ENCODE data around the gene GTF2A1.
"Not testable (repeated sequence)": the region's sequence is repeated elsewhere in the genome, so short reads cannot be mapped to it uniquely, and the experiment has no call there.

The GTF2A1 gene

GRCh38 chr14:81246461-81247270 is 25.9 kb upstream of the GTF2A1 start:
- H3K4me3 ChIP-seq (replicated peaks; ENCODE audit: low read depth, low read length), result no peak overlapping the region
- TF ChIP-seq CTCF (IDR thresholded peaks at IDR 0.05; ENCODE audit: low read depth, low read length, missing control alignments), result no peak
- DNase-seq (ENCODE audit: extremely low read depth, low read depth), result peak; percentile 63

- TF ChIP-seq CTCF (IDR thresholded peaks at IDR 0.05; ENCODE audit: low read depth, low read length, missing control alignments), result no peak
- DNase-seq (ENCODE audit: extremely low read depth, low read depth), result peak; percentile 37
- H3K4me3 ChIP-seq (replicated peaks; ENCODE audit: low read depth, low read length), result no peak overlapping the region
Measured at GRCh38 chr14:81245771-81246170, 25.0 kb upstream of the GTF2A1 start.

GRCh38 chr14:81244431-81244830 is 23.7 kb upstream of the GTF2A1 start:
- DNase-seq (ENCODE audit: extremely low read depth, low read depth); H3K4me3 ChIP-seq (replicated peaks; ENCODE audit: low read depth, low read length): not testable (repeated sequence)

- no peak for DNase-seq (ENCODE audit: extremely low read depth, low read depth)
- H3K4me3 ChIP-seq (replicated peaks; ENCODE audit: low read depth, low read length), result no peak overlapping the region
- no peak for TF ChIP-seq CTCF (IDR thresholded peaks at IDR 0.05; ENCODE audit: low read depth, low read length, missing control alignments)
Measured at GRCh38 chr14:81243499-81243898, 22.7 kb upstream of the GTF2A1 start.

GRCh38 chr14:81236849-81237248 is 16.1 kb upstream of the GTF2A1 start:
- DNase-seq (ENCODE audit: extremely low read depth, low read depth); H3K4me3 ChIP-seq (replicated peaks; ENCODE audit: low read depth, low read length): not testable (repeated sequence)

GRCh38 chr14:81236138-81236537 is 15.4 kb upstream of the GTF2A1 start:
- no peak for DNase-seq (ENCODE audit: extremely low read depth, low read depth)
- no peak for TF ChIP-seq CTCF (IDR thresholded peaks at IDR 0.05; ENCODE audit: low read depth, low read length, missing control alignments)
- no peak overlapping the region for H3K4me3 ChIP-seq (replicated peaks; ENCODE audit: low read depth, low read length)

GRCh38 chr14:81235096-81235495 is 14.3 kb upstream of the GTF2A1 start:
- DNase-seq (ENCODE audit: extremely low read depth, low read depth), result no peak
- TF ChIP-seq CTCF (IDR thresholded peaks at IDR 0.05; ENCODE audit: low read depth, low read length, missing control alignments), result no peak
- H3K4me3 ChIP-seq (replicated peaks; ENCODE audit: low read depth, low read length), result no peak overlapping the region

- H3K4me3 ChIP-seq (replicated peaks; ENCODE audit: low read depth, low read length), result no peak overlapping the region
- no peak for DNase-seq (ENCODE audit: extremely low read depth, low read depth)
- no peak for TF ChIP-seq CTCF (IDR thresholded peaks at IDR 0.05; ENCODE audit: low read depth, low read length, missing control alignments)
Measured at GRCh38 chr14:81234278-81234677, 13.5 kb upstream of the GTF2A1 start.

Measured in HFF-Myc (cell line).